Left cardiac atrium (tissue), 4 donors: ENCODE results near the gene KNDC1. TPM values are rescaled to one million over a fixed set of nuclear protein-coding genes. Genes with fewer than 3 reads are reported as not detected.

Experiments used
- ATAC-seq, 2 donors: fragments of 200-7000 bp; cut with Tn5 transposase; one replicate each; pipeline ENCODE4 v1.9.1; 2020; ENCODE audit warnings: mild to moderate bottlenecking in 2 of 2, moderate library complexity in 2 of 2
- DNase-seq: peaks from one replicate; pipeline ENCODE4 v3.0.0-alpha.2; 2020
- intact Hi-C, 2 donors: fragments of 100-400 bp; cut with DNase I; formaldehyde crosslinking; loops; one replicate each; pipeline versions ENCODE4 v1.14.1 to v1.15.1; 2022 to 2023
- total RNA-seq, 2 donors: library from RNA; stranded (reverse); fragmentation: NEBNext Ultra II Directional; extraction: Animal tissue kit (Norgen Biotek cat#: 25700); gene quantifications; one replicate each; pipeline ENCODE4 v1.2.1, GENCODE V29; 2021
- donor health status: DM: no; HTN: yes; CAD: no.
- donor health status: DM: no; HTN: yes; CAD: no; lungs with severe emphysema.
- donor health status: DM: yes; HTN: yes; CAD: no.
- donor health status: Dilated cardiomyopathy.

Gene KNDC1
- total RNA-seq, 2 donors from 2014 or later = 0.34 to 0.50 TPM

GRCh38 chr10:133198621-133199487 lies 38.8 kb downstream of the KNDC1 start:
- intact Hi-C loops = no loop called here
- ATAC-seq (no peak), DNase-seq (no peak)

- intact Hi-C loops = no loop called here
These were observed 39.5 kb downstream of the KNDC1 start for GRCh38 chr10:133199488-133199885.

GRCh38 chr10:133199992-133200611 lies 40.1 kb downstream of the KNDC1 start:
- ATAC-seq = peak in 1 of 2 donors; percentile 43
- intact Hi-C loops = no loop called here
- DNase-seq = no peak

More at GRCh38 chr10:133199488-133199885, 39.5 kb downstream of the KNDC1 start:
- ATAC-seq (no peak), DNase-seq (no peak)

DNA sequence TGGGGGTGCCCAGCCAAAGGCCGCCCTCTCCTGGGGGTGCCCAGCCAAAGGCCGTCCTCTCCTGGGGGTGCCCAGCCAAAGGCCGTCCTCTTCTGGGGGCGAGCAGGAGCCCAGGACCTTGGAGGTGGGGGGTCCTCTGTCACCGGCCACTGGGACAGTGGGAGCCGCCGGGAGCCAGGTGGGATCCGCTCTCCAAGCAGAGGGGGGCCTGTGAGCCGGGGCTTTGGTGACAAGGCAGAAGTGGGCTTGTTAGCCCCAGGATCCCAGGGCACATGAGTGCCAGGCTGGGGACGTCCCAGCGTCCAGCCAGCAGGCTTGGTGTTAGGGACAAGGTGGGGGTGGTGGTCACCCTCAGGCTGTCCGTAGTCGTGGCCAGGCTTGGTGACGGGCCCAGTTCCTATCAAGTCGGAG lies 40.6 kb downstream of the KNDC1 start:
- DNase-seq (no peak), ATAC-seq (no peak)
- intact Hi-C loops = no loop called here

DNA sequence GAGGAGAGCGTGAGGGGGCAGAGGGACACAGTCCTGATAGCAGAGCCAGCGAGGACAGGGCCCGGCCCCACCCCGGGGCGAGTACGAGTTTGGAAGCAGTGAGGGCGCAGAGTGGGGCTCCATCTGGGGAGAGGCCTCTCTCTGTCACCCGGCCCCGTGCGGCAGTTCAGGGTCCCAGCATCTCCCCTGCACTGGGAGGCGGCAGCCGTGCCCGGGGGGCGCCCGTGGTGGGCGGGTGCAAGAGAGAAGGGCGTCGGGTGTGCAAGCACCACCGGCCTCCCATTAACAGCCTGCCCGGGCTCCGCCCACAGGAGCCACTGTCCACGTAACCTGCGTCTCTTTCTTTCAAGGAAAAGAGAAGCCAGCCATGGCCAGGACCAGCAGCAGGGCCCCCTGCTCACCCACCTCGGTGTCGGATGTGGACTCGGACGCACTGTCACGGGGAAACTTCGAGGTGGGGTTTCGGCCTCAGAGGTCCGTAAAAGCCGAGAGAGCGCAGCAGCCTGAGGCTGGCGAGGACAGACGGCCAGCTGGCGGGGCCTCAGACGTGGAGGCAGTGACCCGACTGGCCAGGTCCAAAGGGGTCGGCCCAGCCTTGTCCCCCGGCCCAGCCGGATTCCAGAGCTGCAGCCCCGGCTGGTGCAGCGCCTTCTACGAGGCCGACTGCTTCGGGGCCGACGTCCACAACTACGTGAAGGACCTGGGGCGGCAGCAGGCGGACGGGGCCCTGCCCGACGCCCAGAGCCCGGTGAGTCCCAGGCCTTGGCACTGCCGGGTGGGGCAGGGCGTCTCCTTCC lies 41.3 kb downstream of the KNDC1 start:
- intact Hi-C loops = no loop called here
- ATAC-seq (no peak), DNase-seq (no peak)

DNA sequence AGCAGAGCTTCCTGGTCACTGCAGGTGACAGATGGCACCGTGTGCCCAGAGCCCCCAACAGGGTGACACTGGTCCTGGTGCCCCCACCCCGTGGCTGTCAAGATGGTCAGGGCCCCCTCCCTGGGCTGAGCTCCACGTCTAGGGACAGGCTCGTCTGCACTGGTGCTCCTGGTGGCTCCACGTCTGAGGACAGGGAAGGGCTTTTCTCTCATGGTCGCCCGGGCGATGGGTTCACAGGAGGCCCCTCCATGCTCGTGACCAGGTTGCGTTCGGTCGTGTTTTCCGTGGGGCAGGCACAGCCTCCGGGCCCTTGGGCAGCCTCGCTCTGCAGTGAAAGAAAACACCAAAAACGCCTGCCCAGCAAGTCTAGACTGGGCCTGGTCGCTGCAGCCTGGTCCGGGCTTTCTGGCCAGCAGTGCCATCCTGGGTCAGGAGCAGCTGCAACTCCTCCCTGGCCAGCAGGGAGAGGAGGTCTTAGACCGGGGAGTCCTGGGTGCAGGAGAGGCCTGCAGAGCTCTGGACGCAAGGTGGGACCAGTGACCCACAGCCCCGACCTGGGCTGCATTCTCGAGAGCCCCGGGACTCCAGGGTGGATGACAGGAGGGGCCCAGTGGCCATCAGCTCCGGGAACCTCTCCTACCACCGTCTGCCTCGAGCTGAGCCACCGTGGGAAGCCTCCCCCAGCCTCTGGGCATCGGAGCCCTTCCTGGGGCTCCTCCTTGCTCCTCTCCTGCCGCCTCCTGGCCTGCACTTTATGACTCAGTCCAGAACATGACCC lies 42.1 kb downstream of the KNDC1 start:
- no peak for ATAC-seq
- intact Hi-C loops = no loop called here
- no peak for DNase-seq

- intact Hi-C loops = no loop called here
- no peak for ATAC-seq
- no peak for DNase-seq
These were observed 43.0 kb downstream of the KNDC1 start for GRCh38 chr10:133202778-133203651.

- no peak for DNase-seq
- intact Hi-C loops = no loop called here
- ATAC-seq = no peak
These were observed 43.7 kb downstream of the KNDC1 start for GRCh38 chr10:133203652-133204195.

GRCh38 chr10:133204226-133205015 lies 44.4 kb downstream of the KNDC1 start:
- no peak for ATAC-seq
- intact Hi-C loops = no loop called here
- no peak for DNase-seq

DNA sequence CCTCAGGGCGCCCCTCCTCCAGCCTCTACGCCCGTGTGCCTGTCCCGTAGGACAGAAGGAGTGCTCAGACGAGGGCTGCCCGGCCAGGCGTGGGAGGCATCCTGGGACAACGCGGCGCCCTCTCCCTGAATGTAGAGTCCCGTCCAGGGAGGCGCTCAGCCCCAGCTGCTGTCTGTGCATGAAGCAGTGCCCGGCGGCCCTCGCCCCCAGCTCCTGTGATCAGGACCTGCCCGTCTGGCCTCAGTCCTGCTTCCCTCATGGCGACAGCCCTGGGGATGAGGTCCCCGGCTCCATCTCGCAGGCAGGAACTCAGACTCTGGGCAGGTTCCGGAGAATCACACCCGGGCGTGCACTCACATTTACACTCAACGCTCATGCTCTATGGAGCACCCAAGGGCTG lies 45.1 kb downstream of the KNDC1 start:
- DNase-seq (no peak), ATAC-seq (no peak)
- intact Hi-C loops = no loop called here

DNA sequence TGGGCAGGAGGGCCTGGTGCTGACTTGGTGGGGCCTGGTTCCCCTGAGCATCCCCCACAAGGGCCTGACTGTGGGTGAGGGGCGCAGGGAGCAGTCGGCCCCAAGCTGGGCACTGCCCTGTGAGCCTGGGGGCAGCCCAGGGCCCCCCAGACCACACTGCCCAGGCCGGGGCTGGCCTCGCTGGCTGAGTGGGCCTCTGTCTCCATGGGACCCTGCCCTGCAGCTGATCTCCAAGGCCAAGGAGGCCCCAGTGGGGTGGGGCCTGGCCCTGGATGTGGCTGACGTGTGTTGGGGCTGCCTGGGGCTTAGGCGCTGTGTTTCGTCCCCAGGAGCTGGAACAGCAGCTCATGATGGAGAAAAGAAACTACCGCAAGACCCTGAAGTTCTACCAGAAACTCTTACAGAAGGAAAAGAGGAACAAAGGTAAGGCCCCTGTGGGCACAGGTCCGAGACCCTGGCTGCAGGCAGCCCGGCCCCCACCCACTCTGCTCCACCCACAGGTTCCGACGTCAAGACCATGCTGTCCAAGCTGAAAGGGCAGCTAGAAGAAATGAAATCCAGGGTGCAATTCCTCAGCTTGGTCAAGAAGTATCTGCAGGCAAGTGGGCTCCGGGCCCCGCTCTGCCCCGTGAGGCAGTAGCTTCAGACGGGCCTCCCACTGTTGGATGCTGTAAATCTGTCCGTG lies 46.5 kb downstream of the KNDC1 start:
- no peak for DNase-seq
- intact Hi-C loops = no loop called here
- no peak for ATAC-seq

DNA sequence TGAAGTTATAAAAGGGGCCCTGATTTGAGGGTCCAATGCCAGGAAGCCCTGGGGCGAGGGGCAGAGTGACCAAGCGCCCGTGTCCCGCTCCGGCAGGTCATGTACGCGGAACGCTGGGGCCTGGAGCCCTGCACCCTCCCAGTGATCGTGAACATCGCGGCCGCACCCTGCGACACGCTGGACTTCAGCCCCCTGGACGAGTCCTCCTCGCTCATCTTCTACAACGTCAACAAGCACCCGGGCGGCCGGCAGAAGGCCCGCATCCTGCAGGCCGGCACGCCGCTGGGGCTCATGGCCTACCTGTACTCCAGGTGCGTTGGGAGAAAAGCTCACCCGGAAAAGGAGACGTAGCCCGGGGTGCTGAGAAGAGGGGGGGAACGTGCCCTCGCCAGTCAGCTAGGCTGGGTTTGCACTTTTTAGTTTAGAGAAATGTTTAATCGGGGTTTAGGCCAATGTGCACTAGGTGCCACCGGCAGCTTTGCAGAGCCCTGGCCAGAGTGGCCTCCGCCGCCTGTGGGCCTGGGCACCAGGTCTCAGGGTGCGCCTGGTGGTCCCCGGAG lies 47.1 kb downstream of the KNDC1 start:
- DNase-seq (no peak), ATAC-seq (no peak)
- intact Hi-C loops = no loop called here

- DNase-seq (no peak), ATAC-seq (no peak)
- intact Hi-C loops = no loop called here
These were observed 47.6 kb downstream of the KNDC1 start for GRCh38 chr10:133207627-133208026.

GRCh38 chr10:133208466-133208865 lies 48.4 kb downstream of the KNDC1 start:
- intact Hi-C loops = no loop called here
- ATAC-seq (no peak), DNase-seq (no peak)

DNA sequence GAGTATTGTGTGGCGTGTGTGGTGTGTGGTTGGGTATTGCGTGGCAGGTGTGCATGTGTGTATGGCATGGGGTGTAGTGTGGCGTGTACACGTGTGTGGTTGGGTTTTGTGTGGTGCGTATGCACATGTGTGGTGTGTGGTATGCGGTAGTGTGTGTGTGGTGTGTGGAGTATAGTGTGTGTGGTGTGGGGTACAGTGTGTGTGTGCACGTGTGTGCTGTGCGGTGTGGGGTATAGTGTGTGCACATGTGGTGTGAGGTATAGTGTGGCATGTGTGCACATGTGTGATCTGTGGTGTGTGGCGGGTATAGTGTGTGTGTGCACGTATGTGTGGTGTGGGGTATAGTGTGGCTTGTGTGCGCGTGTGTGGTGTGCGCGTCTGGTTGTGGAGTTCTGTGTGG lies 49.1 kb downstream of the KNDC1 start:
- intact Hi-C loops = no loop called here
- ATAC-seq (no peak), DNase-seq (no peak)

DNA sequence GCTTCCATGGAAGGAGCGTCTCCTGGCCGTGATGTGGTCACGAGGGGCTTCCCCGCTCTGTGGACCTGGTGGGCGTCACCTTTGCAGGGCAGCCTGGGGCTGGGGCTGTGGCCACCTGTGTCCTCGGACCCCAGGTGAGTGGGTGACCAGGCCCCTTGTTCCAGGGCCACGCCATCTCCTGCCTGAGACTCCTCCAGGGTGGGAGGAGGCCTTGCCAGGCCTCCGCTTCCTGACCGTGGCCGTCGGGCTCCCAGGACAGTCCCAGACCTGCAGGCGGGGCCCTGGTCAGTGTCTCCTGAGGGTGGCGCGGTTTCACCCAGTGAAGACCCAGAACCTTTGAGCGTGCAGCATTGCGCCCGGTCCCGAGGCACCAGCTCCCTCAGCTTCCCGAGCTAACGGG lies 49.6 kb downstream of the KNDC1 start:
- intact Hi-C loops = no loop called here
- DNase-seq (no peak), ATAC-seq (no peak)
